SH-SY5Y (cell line): Measurements from ENCODE around the gene MACROD2.

Source experiments
- GATA2 ChIP-seq: IDR thresholded peaks from 2 replicates; pipeline ENCODE4 v1.6.1; 2011; ENCODE audit warnings: mild to moderate bottlenecking, low read depth, low read length
- GATA3 ChIP-seq: IDR thresholded peaks from 2 replicates; pipeline ENCODE4 v1.6.1; 2011; ENCODE audit warnings: low read depth, mild to moderate bottlenecking, low read length, moderate library complexity

Gene MACROD2

GRCh38 chr20:15634102-15634501 is 1638.8 kb downstream of the MACROD2 start:
- no peak for TF ChIP-seq GATA2
- TF ChIP-seq GATA3, result no peak

- TF ChIP-seq GATA2, result no peak
- no peak for TF ChIP-seq GATA3
These were observed 1642.2 kb downstream of the MACROD2 start for GRCh38 chr20:15637546-15637945.

- TF ChIP-seq GATA3 (no peak), GATA2 (no peak)
These were observed 1642.8 kb downstream of the MACROD2 start for GRCh38 chr20:15637950-15638754.

GRCh38 chr20:15638816-15639215 is 1643.5 kb downstream of the MACROD2 start:
- TF ChIP-seq GATA3 (no peak), GATA2 (no peak)

- TF ChIP-seq GATA2 (no peak), GATA3 (no peak)
These were observed 1644.5 kb downstream of the MACROD2 start for GRCh38 chr20:15639839-15640238.

GRCh38 chr20:15642109-15642508 is 1646.8 kb downstream of the MACROD2 start:
- TF ChIP-seq GATA2, result 0 out of 2 replicates have a peak, but pooled peaks have one; percentile 10
- no peak for TF ChIP-seq GATA3

GRCh38 chr20:15642676-15643075 is 1647.4 kb downstream of the MACROD2 start:
- TF ChIP-seq GATA2, result no peak
- TF ChIP-seq GATA3, result no peak

GRCh38 chr20:15643713-15644112 is 1648.4 kb downstream of the MACROD2 start:
- no peak for TF ChIP-seq GATA2
- no peak for TF ChIP-seq GATA3

- no peak for TF ChIP-seq GATA3
- no peak for TF ChIP-seq GATA2
These were observed 1650.5 kb downstream of the MACROD2 start for GRCh38 chr20:15645816-15646215.

- no peak for TF ChIP-seq GATA2
- no peak for TF ChIP-seq GATA3
These were observed 1658.3 kb downstream of the MACROD2 start for GRCh38 chr20:15653396-15654207.

- TF ChIP-seq GATA3, result no peak
- TF ChIP-seq GATA2, result no peak
These were observed 1658.9 kb downstream of the MACROD2 start for GRCh38 chr20:15654208-15654649.

- TF ChIP-seq GATA3 (no peak), GATA2 (no peak)
These were observed 1660.1 kb downstream of the MACROD2 start for GRCh38 chr20:15655295-15655874.

- TF ChIP-seq GATA3 (no peak), GATA2 (no peak)
These were observed 1660.8 kb downstream of the MACROD2 start for GRCh38 chr20:15656124-15656523.

GRCh38 chr20:15658295-15658694 is 1663.0 kb downstream of the MACROD2 start:
- TF ChIP-seq GATA2 (no peak), GATA3 (no peak)
